ENCODE data around the gene CARD10. TPM values are rescaled to one million over a fixed set of nuclear protein-coding genes. Genes with fewer than 3 reads are reported as not detected.

CARD10 gene
- total and polyA plus RNA-seq, 2 of the 8 experiments (the other 6 are each of a cell fraction or from before 2014, with no cell fraction given), result 13.5 to 14.4 TPM

GRCh38 chr22:37558815-37559214 lies 39.6 kb upstream of the CARD10 start:
- FAIRE-seq, result no peak
- Histone ChIP-seq H3K27me3 (replicated peaks in 1 of 4; ENCODE audit: control insufficient read depth in 3 of 4, extremely low read depth in 1 of 4, insufficient read depth in 3 of 4, low read length in 3 of 4) (peaks cover 6 to 28% (median 16%) of the 10 kb centered on the region in 4 experiments; a peak in 6 of 7 replicates), H3K18ac (ENCODE audit: extremely low read depth, low read length) (no peak overlapping the region; the same call in 1 of the 2 replicates)

More at GRCh38 chr22:37558815-37559214, 39.6 kb upstream of the CARD10 start:
- Histone ChIP-seq H3K14ac (ENCODE audit: insufficient read length) (no peak overlapping the region), H3K56ac (replicated peaks; ENCODE audit: insufficient read length, low read depth, low read length) (no peak overlapping the region), H3K23ac (ENCODE audit: insufficient read length) (no peak overlapping the region), H2BK5ac (ENCODE audit: low read depth, low read length) (no peak overlapping the region), H2AFZ (ENCODE audit: low read length) (no peak overlapping the region), H3K4me1 (replicated peaks in 1 of 4; ENCODE audit: control insufficient read depth in 3 of 4, insufficient read depth in 4 of 4, low read length in 3 of 4) (peaks cover 5 to 46% (median 19%) of the 10 kb centered on the region in 4 experiments), H2AK5ac (ENCODE audit: low read depth, low read length) (no peak overlapping the region; the same call in 1 of the 2 replicates), H3K23me2 (ENCODE audit: low read depth, low read length) (peaks cover 20% of the 10 kb centered on the region), H3K9me3 (ENCODE audit: insufficient read depth in 2 of 2, low read depth in 1 of 2, low read length in 1 of 2) (no peaks in the 10 kb centered on the region), H4K5ac (ENCODE audit: insufficient read length, low read depth, low read length) (no peak overlapping the region), H2BK12ac (ENCODE audit: low read depth, low read length) (peak overlapping the region; percentile 71; the same call in 1 of the 2 replicates), H3K79me1 (ENCODE audit: low read depth, low read length) (no peaks in the 10 kb centered on the region), H2BK15ac (ENCODE audit: low read length) (no peak overlapping the region), H3K79me2 (ENCODE audit: control insufficient read depth in 1 of 2, insufficient read depth in 2 of 2, low read length in 2 of 2) (no peaks in the 10 kb centered on the region), H2BK20ac (ENCODE audit: low read length) (no peak overlapping the region), H4K91ac (replicated peaks; ENCODE audit: insufficient read length, low read length) (no peak overlapping the region), H4K8ac (ENCODE audit: extremely low read depth, insufficient read depth, low read length) (no peak overlapping the region), H3K9ac (replicated peaks in 1 of 4; ENCODE audit: extremely low read depth in 1 of 4, low read depth in 3 of 4, low read length in 3 of 4) (no peak overlapping the region), H4K20me1 (replicated peaks in 1 of 2; ENCODE audit: control insufficient read depth in 1 of 2, insufficient read depth in 2 of 2, low read length in 2 of 2) (no peaks in the 10 kb centered on the region), H3K4ac (replicated peaks; ENCODE audit: insufficient read length, low read depth, low read length) (no peak overlapping the region), H3K36me3 (ENCODE audit: control insufficient read depth in 2 of 4, insufficient read depth in 4 of 4, low read length in 3 of 4) (no peaks in the 10 kb centered on the region), H3K4me3 (ENCODE audit: extremely low read depth in 1 of 4, insufficient read depth in 2 of 4, low read depth in 3 of 4, low read length in 4 of 4) (no peak overlapping the region), H3K27ac (ENCODE audit: low read depth, low read length) (no peak overlapping the region), H3K4me2 (ENCODE audit: insufficient read depth in 1 of 2, low read depth in 2 of 2, low read length in 2 of 2) (no peak overlapping the region; a peak in 1 of 4 replicates), H2BK120ac (replicated peaks; ENCODE audit: low read depth, low read length) (no peak overlapping the region)
- TF ChIP-seq TCF12 (IDR thresholded peaks at IDR 0.05; ENCODE audit: low read depth, low read length) (no peak), ASH2L (IDR thresholded peaks at IDR 0.05; ENCODE audit: low read length) (no peak), POLR2A (IDR thresholded peaks at IDR 0.05; ENCODE audit: control extremely low read depth in 1 of 2, low read depth in 2 of 2, low read length in 2 of 2) (no peak), EGR1 (IDR thresholded peaks at IDR 0.05; ENCODE audit: borderline replicate concordance, low read depth, low read length) (no peak), MAX (IDR thresholded peaks at IDR 0.05) (no peak), USF2 (IDR thresholded peaks at IDR 0.05; ENCODE audit: low read length) (no peak), TEAD4 (IDR thresholded peaks at IDR 0.05; ENCODE audit: low read depth, low read length) (no peak), CTBP2 (IDR thresholded peaks at IDR 0.05; ENCODE audit: borderline replicate concordance, insufficient read depth, insufficient read length, low read length) (no peak), JUND (IDR thresholded peaks at IDR 0.05; ENCODE audit: low read length) (no peak)
- ChIA-PET CTCF (ENCODE audit: partially characterized antibody) (interaction anchor here (1.3 to 39.4 kb wide), 4 partner anchors 8 to 335 kb away, joined by 3 to 1347 read pairs (median 26); no protein-coding TSS in a partner anchor), POLR2A (ENCODE audit: partially characterized antibody) (interaction anchor here (0.6 to 3.4 kb wide), 7 partner anchors 8 to 49 kb away, joined by 3 to 23 read pairs (median 4); partner anchors contain the start of gene GGA1)
- WGBS, 2 experiments (ENCODE audit: extremely low coverage in 1 of 2, insufficient coverage in 1 of 2, insufficient read length in 1 of 2, insufficient replicate concordance in 2 of 2, low coverage in 1 of 2, low lambda C conversion rate in 2 of 2, missing lambda C conversion rate in 1 of 2), result 87% methylated on average over 7 of the region's 7 CpGs; no CpG with 5 or more reads in 1 of the 2 experiments
- DNase-seq (ENCODE audit: low read depth in 1 of 2, low spot score in 2 of 2), result no peak
